Measurements from ENCODE around the gene GSTT4.
"Not testable (repeated sequence)": the region's sequence is repeated elsewhere in the genome, so short reads cannot be mapped to it uniquely, and the experiment has no call there.

GRCh38 chr22:23966094-23966493 lies 39.2 kb downstream of the GSTT4 start:
- not testable (repeated sequence) for TF ChIP-seq POU6F1 (CRISPR knock-in tag; IDR thresholded peaks at IDR 0.05; ENCODE audit: borderline replicate concordance, low read depth); CSDC2 (CRISPR knock-in tag; IDR thresholded peaks at IDR 0.05); ZNF565 (CRISPR knock-in tag; conservative IDR thresholded peaks at IDR 0.05; ENCODE audit: low read depth); PPARA (CRISPR knock-in tag; IDR thresholded peaks at IDR 0.05; ENCODE audit: borderline replicate concordance); RARB (CRISPR knock-in tag; IDR thresholded peaks at IDR 0.05); ZFP30 (CRISPR knock-in tag; IDR thresholded peaks at IDR 0.05)
